ENCODE measurements around the gene ADAMTS9.

Gene ADAMTS9, protein sequence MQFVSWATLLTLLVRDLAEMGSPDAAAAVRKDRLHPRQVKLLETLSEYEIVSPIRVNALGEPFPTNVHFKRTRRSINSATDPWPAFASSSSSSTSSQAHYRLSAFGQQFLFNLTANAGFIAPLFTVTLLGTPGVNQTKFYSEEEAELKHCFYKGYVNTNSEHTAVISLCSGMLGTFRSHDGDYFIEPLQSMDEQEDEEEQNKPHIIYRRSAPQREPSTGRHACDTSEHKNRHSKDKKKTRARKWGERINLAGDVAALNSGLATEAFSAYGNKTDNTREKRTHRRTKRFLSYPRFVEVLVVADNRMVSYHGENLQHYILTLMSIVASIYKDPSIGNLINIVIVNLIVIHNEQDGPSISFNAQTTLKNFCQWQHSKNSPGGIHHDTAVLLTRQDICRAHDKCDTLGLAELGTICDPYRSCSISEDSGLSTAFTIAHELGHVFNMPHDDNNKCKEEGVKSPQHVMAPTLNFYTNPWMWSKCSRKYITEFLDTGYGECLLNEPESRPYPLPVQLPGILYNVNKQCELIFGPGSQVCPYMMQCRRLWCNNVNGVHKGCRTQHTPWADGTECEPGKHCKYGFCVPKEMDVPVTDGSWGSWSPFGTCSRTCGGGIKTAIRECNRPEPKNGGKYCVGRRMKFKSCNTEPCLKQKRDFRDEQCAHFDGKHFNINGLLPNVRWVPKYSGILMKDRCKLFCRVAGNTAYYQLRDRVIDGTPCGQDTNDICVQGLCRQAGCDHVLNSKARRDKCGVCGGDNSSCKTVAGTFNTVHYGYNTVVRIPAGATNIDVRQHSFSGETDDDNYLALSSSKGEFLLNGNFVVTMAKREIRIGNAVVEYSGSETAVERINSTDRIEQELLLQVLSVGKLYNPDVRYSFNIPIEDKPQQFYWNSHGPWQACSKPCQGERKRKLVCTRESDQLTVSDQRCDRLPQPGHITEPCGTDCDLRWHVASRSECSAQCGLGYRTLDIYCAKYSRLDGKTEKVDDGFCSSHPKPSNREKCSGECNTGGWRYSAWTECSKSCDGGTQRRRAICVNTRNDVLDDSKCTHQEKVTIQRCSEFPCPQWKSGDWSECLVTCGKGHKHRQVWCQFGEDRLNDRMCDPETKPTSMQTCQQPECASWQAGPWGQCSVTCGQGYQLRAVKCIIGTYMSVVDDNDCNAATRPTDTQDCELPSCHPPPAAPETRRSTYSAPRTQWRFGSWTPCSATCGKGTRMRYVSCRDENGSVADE (N-terminal part only)

DNA sequence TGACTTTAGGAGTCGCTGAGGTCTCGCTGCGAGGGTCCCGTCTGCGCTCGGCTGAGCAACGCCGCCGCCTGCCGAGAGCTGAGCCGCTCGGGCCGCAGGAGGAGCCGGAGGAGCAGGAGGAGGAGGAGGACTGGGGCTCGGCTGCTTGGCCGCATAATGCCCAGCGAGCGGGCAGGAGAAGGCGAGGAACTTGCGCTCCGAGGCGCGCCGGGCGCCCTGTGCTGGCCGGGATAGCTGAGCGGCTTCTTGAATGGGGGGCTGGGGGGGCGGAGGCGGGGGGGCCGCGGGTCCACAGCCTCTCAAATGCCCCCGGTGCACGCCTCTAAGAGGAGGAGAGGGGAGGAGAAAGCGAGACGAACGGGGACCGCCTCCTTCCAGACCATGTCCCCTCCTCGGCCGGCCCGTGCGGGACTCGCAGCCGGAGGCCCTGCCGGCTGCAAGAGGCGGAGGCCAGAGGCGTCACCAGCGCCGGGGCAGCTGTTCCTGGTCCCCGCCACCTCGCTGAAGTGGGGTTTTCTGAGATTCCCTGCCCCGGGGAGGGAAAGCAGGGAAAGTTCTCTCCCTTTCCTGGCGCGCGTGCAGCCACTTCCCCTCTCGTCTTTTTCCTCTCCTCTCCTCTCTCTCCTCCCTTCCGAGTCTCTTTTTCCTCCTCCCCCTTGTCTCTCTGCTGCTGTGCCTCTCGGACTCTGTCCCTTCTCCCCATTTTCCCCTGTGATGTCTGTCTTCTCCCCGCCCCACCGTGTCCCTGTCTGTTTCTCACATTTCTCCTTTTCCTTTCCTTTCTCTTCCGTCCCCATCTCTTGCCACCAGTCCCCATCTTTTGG lies at the start of gene ADAMTS9:
TSS of gene ADAMTS9 (minus strand) at position 220 of the 824 bp plus-strand sequence. CDS start 343 bp downstream, outside the sequence.
- DNase-seq: no peak

DNA sequence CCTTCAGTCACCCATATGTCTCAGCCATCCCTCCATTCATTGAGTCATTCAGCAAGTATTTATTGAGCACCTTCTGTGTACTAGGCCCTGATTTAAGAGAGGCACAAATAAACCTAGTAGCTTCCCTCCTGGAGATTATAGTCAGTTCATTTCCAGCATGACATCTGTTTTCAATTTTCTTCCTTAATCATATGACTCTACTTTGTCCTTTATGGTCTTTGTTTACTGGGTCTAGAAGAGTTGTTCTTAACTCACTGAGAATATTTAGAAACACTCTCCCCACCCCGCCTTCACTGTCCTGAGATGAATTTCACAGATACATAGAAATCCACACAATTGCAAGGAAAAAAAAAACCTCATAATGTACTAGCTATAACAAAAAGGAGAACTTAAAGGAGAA lies 44.8 kb upstream of the ADAMTS9 start:
- no peak for DNase-seq

DNA sequence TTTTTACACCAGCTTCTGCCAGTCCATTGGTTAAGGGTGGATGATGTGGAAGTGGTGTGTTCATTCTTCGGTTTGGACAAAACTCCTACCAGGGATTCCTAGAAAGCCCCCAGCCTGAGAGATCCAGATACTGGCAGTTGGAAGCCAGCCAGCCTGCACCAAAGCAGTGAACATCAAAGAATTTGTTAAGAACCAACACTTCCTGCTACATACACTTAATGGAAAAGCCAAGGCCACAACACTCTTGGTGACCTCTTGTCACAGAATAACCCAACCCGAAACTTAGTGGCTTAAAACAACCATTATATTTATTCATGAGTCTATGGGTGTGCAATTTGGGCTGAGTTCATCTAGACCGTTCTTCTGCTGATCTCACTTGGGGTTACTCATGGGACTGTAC lies 42.9 kb upstream of the ADAMTS9 start:
- no peak for DNase-seq

DNA sequence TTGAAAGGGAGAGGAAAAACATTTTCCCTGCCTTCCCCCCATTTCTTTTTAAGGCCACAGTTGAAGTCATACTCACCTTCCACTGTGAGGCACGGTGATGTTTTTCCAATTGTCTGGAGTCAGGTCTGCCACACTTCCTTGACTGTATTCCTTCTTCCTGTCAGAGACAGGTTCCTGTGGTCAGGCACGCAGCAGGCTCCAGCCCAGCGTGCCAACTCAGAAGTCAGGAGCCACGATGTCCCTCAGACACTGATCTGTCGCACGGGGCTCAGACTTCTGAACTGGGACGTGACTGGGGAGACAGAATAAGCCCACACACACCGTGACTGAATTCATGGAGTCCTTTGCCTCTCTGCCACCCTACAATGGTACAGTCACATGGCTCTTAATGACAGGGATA lies 41.2 kb upstream of the ADAMTS9 start:
- DNase-seq: no peak

DNA sequence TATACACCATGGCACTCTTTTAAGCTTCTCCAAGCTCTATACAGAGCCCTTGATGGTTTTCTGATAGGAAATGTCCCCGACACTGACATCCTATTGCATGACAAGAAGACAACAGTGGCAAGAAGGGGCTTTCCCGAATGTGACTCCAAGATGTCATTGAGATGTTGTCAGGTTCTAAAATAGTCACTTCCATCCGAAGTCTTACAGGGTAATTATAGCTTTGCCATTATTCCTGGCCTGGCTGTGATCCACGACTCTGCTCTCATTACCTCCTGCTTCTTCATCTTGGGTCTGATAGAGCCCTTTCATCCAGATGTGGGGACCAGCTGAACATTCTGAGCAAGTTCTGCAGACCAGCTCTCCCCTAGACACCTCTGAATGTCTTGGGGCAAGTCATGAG lies 40.6 kb upstream of the ADAMTS9 start:
- DNase-seq: no peak

DNA sequence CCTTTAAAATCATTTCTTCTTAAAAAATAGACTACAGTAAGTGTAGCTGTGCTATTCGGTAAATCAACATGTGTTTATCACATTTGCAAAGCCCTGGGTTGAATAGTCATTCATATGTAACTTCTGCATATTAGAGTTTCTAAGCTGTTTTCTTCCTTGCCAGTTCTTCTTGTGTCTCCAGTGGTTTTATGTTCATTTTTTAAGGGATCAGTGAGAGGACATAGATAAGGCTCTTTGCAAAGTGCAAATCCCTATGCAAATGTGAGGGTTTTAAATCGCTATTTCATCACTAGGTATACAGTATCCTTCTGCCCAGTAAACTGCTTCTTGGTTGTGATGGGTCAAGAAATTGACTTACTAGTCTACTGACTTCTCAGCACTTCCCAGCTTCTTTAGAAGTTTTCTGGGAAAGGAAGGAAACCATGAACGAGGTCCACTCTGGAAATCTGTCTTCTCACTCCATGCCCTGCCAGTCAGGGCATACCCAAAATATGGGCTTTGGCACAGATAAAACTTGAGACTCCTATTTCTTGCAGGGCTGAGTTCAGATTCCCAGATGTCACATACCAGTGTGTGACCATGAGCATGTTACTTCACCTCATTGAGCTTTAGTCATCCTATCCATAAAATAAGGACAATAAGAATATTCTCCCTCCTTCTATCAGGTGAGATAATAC lies 38.8 kb upstream of the ADAMTS9 start:
- DNase-seq: no peak

DNA sequence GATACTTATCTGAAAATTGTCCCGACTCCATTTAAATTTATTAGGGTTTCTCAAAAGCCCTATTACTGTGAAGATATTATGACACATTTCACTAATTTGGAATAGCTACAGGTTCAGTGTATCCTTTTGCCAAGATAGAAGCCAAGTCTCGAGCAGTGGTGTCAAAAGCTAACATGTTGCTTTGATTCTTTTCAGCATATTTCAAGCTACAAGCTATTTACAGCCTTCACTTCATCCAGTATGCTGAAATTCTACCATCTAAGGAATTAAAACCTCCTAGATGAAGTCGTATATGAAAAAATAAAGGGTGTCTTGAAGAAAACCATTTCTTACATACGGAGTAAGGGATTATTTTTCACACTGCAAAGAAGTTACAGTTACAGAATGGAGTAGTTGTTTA lies 31.2 kb upstream of the ADAMTS9 start:
- DNase-seq: no peak

DNA sequence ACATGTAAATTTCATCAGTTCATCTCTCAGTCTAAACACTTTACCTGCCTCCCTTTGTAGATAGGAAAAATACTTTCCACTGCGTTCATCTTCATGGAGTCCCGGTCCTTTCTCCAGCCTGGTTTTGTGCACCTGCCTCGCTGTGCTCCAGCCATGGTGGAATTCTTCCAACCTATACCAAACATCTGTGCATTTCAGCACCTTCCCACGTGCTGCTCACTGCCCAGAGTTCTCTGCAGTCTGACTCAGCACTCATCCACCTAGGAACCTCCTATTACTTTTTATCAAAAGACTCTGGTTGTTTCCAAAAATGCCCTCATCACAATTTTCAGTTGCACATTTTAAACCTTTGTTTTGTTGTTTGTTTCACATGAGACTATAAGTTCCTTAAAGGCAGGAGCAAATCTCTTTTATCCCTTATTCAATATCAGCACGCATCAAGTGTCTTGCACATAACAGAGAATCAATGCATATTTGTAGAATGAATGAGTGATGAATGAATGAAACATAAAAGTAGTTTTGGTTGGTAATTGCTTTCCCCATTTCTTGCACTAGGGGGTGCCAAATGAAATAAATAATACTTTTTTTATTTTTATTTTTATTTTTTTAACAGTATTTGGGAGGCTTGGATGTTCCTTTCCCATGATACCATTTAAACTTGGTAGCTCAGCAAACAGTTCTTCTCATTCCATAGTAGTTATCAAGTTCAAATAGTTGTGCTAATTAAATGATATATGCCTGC lies 30.2 kb upstream of the ADAMTS9 start:
- DNase-seq: no peak

DNA sequence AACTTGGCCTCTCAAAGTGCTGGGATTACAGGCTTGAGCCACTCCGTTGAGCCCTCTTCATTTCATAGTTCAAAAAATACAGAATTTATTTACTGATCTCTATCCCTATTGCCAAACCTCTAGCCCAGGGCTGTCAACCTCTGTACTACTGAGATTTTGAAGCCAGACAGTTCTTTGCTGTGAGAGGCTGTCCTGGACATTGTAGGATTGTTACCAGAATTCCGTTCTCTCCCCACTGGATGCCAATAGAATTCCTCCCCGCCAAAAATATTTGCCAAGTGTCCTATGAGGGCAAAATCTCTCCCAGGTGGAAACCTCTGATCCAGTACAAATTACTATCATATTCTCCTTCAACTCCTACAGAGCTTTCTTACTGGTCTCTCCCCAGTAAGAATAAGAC lies 29.6 kb upstream of the ADAMTS9 start:
- DNase-seq: no peak

DNA sequence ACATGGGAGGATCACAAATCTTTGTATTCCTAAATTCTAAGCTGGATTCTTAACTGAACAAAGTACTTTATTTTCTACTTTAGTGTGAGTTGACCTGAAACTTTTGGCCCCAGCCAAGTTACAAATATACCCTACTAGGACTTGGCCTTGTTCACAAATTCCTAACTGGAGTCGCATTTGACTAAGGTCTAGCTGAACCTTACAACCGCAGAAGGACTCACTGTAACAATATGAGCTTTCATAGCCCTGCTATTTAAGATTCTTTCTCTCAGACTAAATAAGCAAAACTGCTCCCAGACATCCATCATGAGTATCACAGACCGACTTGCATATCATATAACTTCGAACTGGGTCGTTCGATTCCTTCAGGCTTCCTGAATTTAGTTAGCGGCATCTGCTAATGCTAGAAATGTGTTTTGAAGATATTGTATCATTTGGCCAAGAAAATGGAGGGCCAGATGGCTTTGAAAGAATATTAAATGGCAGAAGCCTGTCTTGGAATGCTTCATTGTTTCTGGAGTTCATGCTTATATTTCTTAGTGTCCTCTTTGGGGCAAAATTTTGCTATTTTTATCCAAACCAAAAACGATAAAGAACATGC lies 28.4 kb upstream of the ADAMTS9 start:
- DNase-seq: no peak

DNA sequence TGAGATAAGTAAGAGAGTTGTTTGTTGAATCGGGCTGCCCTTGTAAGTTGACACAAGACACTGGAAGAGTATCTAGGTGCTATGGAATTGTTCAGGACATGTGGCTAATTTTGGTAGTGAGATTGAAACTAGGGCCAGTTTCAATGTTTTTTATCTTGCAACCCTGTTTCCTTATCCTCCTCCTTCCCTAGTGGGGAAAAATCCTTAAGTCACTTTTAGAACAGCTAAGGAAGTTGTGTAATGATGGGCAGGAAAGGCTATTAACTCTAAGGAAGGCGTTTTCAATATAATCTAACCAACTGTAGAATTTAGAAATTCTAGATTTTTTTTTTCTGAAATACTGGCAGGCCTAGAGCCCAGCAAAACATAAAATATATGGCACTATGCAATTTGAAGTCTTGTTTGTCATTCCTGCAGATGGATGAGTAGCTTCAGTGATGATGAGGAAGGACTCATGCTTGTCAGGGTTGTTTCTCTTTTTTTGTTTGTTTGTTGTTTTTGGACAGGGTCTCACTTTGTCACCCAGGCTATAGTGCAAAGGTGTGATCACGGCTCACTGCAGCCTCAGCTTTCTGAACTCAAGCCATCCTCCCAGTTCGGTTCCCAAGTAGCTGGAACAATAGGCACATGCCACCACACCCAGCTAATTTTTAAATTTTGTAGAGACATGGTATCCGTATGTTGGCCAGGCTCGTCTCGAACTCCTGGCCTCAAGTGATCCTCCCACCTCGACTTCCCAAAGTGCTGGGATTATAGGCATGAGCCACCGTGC lies 27.6 kb upstream of the ADAMTS9 start:
- no peak for DNase-seq

DNA sequence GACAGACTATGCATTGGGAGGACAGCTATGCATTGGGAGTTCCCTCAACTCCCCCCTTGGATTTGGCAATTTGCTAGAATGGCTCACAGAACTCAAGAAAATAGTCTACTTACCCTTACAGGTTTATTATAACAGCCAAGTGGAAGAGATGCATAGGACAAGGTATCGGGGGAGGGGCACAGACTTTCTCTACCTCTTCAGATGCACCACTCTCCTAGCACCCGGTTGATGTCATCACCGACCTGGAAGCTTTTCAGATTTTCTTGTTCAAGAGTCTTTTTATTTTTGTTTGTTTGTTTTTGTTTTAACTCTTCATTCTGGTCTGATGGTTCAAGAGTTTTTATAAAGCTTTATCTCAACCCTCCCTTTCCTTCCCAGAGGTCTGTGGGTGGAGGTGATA lies 20.7 kb upstream of the ADAMTS9 start:
- no peak for DNase-seq

DNA sequence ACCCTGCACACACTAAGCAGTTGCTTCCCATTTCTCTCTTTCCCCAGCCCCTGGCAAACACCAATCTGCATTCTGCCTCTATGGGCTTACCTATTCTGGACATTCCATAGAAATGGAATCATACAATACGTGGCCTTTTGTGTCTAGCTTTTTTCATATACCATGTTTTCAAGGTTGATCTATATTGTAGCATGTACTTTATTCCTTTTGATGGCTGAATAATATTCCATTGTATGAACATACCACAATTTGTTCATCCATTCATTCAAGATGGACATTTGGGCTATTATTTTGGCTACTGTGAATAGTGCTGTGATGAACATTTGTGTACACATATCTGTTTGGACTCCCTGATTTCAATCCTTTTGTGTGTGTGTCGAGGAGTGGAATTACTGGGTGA lies 18.1 kb upstream of the ADAMTS9 start:
- DNase-seq: no peak

DNA sequence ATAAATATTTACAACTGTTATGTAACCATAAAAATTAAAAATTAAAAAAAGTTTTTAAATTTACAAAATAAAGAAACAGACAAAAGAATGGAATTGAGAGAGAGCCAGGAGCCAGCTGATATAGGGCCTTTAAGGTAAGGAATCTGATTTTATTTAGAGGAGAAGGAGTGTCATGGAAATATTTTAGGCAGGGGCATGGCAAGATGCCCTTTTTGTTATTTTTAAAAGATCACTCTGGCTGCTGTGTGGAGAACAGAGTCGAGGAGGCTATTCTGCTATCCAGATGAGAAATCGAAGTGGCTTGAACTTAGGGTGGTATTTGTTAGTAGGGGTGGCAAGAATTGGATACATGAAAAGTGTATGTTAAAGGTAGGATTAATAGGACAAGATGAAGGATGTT lies 9.1 kb upstream of the ADAMTS9 start:
- no peak for DNase-seq

DNA sequence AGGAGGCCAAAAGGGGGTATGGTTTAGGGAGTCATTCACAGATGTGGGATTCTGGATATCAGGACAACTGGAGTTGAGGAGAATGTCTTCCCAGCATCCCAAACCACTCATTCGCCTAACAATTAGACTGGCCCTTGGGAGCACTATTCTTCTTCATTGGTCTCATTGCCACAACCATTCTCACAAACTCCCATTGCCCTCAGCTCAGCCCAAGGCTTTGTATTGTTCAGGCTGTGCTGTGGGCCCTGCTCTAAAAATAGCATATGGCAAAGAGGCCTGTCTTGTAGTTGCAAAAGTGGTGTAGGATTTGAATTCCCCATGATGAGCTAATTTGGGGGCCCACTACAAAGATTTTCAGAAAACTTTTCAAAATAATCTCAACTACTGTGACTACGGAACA lies 6.3 kb upstream of the ADAMTS9 start:
- no peak for DNase-seq

DNA sequence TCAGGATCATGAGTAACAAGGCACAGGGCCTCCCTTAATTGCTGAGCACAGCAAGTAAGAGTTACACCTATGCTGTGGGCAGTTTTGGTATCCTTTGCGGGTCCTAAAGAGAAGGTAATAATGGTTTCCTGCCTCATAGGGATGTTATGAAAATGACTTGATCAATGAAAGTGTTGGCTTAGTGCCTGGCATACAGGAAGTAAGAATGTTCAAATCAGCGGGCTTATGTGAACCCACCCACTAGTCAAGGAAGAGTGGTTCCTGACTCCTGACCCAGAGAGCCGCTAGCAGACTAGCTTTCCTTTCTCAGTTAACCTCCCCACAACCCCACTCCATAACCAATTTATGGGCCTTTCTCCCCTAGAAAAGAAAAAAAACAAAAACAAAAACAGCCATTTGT lies 5.2 kb upstream of the ADAMTS9 start:
- DNase-seq: no peak

DNA sequence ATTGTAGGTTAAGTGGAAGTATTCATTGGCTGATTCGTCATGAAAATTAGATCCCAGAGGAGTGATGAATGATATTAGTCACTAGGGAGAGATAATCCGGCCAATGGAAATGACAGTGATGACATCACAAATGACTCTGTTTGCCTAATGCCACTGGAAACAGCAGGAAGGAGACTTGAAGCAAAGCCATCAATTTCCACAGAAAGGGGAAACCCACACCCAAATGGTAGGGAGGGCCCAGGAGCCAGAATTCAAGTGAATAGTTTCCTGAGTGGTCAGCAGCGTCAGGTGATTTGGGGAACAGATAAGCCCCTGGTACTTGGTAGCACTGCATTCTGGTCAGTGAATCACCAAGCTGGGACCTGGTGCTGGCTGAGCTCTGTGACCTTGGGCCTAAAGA lies 3.3 kb upstream of the ADAMTS9 start:
- DNase-seq: no peak

DNA sequence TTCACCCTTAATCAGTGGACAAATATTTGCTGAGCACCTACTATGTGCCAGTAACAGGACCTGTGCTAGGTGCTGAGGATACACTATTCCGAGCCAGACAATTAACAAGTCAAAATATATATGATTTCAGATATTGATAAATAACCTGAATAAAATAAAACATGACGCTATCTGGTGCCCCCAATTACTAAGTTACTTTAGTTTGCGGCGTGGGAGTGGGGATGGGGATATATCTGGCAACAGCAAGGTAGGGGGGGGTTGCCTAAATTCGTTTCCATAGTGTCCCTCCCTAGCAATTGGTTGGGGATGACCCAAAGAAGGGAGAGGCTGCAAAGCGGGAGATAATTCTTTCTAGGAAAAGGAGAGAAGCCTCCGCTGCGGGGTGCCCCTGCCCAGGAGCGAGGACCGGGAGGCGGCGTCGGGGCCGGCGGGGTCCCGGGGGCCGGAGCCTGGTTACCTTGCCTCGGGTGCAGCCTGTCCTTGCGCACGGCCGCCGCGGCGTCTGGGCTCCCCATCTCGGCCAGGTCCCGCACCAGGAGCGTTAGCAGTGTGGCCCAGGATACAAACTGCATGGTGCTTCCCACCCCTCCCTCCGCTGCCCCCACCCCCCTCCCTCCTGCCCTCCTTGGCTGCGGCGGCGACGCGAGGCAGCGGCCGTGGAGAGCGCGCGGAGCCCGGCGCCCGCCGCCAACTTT lies 567 bp downstream of the ADAMTS9 start:
- no peak for DNase-seq

DNA sequence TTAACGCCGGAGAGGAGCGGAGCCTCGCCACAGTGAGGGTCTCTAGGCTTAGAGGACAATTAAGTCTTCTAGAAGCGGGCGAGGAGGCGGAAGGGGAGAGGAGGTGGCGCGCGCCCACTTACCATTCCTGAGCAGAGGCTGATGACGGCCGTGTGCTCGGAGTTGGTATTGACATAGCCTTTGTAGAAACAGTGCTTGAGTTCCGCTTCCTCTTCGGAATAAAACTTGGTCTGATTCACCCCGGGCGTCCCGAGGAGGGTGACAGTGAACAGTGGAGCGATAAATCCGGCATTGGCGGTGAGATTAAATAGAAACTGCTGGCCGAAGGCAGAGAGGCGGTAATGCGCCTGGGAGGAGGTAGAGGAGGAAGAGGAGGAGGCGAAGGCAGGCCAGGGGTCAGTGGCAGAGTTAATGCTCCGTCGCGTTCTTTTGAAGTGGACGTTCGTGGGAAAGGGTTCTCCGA lies 1.3 kb downstream of the ADAMTS9 start:
- no peak for DNase-seq

Measured in NCI-H1092 treated with DMSO at 0.1 percent for 48 hours (cell line).